ENCODE results near the gene ZNG1F.
"Not testable (repeated sequence)": the region's sequence is repeated elsewhere in the genome, so short reads cannot be mapped to it uniquely, and the experiment has no call there.

Gene ZNG1F

DNA sequence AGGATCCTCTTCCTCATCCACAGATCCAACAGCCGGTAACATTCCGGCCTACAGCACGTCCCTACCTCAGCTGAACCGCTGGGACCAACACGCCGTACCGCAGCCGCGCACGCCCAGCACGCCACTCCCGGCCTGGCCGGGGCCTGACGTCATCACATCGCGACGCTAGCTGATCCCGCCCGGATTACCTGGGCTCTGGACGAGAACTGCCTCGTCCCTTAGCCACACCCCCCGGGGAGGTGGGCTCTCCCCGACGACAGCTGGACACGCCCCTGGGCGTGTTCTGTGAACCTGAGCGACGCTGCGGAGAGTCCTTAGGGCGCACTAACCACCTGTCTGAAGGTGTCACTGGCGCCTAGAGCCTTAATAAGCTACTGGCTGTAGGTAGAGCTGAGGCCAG is at the start of gene ZNG1F:
Gene ZNG1F, minus strand, starts transcription at position 101 of the 400 bp plus-strand sequence. Its CDS starts 59 bp downstream, at position 42.
- DNase-seq: not testable (repeated sequence)

DNA sequence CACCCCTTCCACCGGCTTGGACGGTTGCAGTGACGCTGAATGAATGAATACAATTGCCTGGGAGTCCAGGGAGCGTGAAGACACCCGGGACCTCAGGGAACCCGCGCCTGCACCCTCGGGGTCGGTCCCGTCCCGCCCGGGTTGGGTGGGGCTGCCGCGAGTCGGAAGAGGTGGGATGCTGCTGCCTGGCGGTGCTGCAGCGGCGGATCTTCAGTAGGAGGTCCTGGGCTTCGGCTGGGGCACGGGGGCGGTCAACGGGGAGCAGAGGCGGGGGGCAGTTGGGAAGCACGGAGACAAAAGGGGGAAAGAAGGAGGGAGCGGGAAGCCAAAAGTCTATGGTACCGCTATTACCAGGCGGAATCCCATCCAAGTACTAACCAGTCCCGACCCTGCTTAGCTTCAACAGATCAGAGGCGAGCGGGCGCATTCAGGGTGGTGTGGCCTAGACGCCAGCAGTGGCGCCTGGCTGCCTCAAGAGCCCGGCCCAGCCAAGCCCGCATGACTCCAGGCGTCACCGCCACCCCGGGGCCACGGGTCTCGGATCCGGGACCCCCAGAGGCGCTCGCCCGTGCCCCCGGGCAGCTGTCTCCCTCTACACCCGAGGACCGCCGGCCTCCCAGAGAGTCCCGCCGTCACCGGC is 48.1 kb upstream of the ZNG1F start:
- DNase-seq: not testable (repeated sequence)

GRCh38 chr9:41236486-41237109 is 47.5 kb upstream of the ZNG1F start:
- not testable (repeated sequence) for DNase-seq

DNA sequence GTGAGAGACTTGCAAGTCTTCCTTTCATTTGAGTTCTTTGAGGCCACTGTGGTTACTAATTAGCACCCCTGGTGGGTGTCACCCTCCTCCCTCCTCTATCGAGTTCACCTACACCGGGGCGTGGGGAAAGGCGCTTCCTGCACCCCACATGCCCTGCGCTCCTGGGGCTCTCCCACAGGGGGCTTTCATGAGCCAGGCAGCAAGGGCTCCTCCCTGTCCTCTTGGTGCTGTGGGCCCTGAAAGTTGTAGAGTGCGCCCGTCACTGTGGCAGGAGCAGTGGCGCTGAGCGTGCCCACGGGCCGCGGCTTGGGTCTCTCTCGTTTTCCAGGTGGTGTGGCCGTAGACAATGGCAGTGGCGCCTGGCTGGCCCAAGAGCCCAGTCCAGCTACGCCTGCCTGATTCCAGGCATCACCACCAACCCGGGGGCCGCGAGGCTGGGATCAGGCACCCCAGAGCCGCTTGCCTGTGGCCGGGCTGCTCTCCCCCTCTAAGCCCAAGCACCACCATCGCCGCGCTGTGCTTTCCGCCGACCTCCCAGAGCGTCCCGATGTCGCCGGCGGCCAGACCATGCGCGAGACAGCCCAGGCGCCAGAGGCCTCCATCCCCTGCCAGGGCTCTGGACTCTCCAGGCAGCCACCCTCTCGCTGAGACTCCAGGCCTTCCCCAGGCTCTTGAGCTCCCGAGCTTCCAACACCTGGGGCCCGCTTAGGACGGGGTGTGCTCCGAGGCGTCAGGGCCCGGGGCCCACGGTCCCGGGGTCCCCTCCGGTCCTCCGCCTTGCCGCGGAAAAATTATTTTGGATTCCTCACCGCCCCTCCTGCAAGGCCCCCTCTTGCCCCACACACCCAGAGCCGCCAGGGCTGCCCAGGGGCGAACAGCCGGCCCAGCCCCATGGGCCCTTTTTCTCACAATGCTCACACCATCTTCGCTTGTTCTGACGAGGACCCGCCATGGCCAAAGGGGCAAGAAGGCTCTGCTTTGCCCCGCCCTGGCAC is 46.0 kb upstream of the ZNG1F start:
- not testable (repeated sequence) for DNase-seq

DNA sequence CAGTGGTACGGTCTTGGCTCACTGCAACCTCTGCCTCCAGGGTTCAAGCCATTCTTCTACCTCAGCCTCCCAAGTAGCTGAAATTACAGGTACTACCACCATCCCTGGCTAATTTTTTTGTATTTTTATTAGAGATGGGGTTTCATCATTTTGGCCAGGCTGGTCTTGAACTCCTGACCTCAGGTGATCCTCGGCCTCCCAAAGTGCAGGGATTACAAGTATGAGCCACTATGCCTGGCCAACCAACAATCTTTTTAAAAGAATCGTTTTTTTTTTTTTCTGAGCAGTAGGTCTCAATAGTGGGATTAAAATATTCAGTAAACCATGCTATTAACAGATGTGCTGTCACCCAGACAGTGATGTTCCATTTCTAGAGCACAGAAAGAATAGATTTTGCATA is 45.1 kb upstream of the ZNG1F start:
- not testable (repeated sequence) for DNase-seq

- DNase-seq: not testable (repeated sequence)
These were observed 43.2 kb upstream of the ZNG1F start for GRCh38 chr9:41232326-41232725.

DNA sequence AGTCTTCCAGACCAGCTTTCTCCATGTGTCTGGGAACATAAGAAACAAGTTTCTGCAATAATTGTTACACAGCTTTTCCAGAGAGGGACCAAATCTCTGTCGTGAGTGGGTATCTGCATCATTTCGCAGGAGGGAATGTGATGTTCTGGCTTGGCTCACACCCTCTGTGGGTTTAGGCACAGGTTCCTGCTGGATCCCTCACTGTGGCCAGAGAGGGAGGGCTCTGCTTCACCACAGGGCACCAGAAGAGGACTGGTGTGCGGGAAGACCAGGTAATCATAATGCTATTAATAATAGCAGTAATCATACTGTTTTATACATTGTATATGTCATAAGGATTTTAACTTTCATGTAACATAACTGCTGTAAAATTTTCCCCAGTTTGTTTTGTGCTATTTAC is 41.3 kb upstream of the ZNG1F start:
- not testable (repeated sequence) for DNase-seq

DNA sequence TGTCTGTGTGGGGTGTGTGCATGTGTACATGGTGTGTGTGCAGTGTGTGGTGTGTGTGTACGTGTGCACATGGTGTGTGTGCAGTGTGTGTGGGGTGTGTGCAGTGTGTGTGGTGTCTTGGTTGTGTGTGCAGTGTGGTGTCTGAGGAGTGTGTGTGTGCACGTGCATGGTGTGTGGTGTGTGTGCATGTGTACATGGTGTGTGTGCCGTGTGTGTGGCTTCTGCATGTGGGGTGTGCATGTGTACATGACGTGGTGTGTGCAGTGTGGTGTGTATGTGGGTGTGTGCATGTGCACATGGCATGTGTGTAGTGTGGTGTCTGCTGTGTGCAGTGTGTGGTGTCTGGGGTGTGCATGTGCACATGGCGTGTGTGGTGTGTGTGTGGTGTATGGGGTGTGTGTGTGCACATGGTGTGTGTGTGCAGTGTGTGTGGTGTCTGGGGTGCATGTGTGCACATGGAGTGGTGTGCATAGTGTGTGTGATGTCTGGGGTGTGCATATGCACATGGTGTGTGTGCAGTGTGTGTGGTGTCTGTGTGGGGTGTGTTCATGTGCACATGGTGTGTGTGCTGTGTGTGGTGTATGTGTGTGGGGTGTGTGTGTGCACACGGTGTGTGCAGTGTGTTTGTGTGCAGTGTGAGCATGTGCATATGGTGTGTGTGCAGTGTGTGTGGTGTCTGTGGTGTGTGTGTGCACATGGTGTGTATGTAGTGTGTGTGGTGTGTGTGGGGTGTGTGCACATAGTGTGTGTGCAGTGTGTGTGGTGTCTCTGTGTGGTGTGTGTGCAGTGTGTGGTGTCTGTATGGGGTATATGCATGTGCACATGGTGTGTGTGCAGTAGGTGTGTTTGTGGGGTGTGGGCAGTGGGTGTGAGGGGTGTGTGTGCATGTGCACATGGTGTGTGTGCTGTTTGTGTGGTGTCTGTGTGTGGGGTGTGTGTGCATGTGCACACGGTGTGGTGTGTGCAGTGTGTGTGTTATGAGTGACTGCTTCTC is 40.6 kb upstream of the ZNG1F start:
- no peak for DNase-seq

DNA sequence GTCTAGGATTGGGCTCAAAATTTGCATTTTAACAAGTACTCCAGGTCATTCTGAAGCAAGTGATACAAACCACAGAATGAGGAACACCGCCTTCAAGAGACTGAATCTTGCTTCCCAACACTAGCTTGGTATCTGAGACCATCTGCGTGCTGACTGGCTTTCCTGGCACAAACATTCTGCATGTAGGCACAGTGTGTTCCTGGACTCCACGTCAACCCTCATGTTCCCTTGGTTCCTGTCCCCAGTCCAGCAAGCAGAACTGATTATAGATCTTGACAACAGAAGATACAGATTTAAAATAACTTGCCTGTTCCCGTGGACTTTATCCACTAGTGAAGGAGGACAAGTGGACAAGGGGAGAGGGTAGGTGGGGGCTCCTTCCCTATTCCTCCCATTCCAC is 30.7 kb upstream of the ZNG1F start:
- DNase-seq: not testable (repeated sequence)

GRCh38 chr9:41188439-41188838 is 678 bp downstream of the ZNG1F start:
- DNase-seq: not testable (repeated sequence)

GRCh38 chr9:41174994-41175393 is 14.1 kb downstream of the ZNG1F start:
- not testable (repeated sequence) for DNase-seq

- DNase-seq: not testable (repeated sequence)
These were observed 39.0 kb downstream of the ZNG1F start for GRCh38 chr9:41150116-41150515.

- DNase-seq: not testable (repeated sequence)
These were observed 47.2 kb downstream of the ZNG1F start for GRCh38 chr9:41141878-41142277.

GRCh38 chr9:41128581-41128980 is 60.5 kb downstream of the ZNG1F start, which contains the start of gene FOXD4L6:
FOXD4L6 (minus strand) TSS chr9:41128681; CDS start chr9:41128383, 298 bp downstream.
- not testable (repeated sequence) for DNase-seq

- DNase-seq: not testable (repeated sequence)
These were observed 62.2 kb downstream of the ZNG1F start for GRCh38 chr9:41126746-41127446.

DNA sequence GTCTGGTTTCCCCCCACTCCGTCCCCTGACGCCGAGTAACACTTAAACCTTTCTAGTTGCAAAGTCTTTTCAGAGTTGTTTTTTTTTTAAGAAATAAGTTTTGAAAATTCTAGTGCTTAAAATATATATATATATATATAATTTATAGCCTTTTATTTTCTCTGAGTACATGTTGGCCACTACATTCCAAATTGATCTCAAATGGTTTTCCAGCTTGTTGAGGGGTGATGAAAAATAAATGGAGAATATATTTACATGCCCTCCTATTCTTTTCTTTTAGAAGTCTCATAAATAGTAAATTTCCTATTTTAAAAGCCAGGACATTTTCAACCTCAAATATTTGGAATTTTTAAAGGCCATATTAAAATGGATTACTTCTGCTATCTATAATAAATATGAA is 63.2 kb downstream of the ZNG1F start:
- not testable (repeated sequence) for DNase-seq

- DNase-seq: not testable (repeated sequence)
These were observed 63.9 kb downstream of the ZNG1F start for GRCh38 chr9:41125109-41125658.

DNA sequence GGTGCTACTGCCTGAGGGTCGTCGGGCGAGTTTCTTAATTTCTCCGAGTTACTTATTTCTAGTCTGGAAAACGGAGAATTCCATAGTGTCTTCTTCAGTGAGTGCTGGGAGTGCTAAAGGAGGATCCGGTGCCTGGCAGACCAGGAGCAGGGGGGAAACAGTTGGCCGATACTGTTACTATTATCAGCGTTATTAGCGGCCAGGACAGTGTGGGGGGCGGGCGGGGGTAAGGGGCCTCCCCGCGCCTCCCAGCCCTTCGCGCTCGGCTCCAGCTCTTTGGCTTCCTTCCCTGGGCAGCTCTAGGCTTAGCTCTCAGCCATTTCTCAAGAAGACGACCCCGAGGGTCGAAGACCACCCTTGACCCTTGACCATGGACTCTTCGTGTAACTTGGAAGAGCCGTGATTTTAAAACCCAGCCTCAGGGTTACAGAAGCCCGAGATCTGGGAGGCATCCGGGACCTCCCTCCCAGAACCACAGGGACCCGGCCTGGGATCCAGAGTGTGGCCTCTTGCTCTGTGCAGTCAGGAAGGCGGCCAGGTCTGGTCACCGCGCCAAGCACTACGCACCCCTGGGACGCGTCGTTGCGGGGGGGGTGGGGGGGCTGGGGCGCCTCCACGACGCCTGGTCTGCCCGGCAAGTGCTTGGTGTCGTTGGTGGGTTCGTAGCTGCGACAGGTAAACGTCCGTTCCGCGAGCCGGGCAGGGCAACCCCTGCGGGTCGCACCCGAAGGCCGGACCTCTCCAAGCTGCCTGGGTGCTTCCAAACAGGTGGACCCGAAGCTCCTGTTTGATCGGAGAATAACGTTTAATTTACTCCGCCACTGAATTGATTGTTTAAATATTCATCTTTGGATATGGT is 64.6 kb downstream of the ZNG1F start:
- not testable (repeated sequence) for DNase-seq

- not testable (repeated sequence) for DNase-seq
These were observed 65.3 kb downstream of the ZNG1F start for GRCh38 chr9:41123812-41124211.

DNA sequence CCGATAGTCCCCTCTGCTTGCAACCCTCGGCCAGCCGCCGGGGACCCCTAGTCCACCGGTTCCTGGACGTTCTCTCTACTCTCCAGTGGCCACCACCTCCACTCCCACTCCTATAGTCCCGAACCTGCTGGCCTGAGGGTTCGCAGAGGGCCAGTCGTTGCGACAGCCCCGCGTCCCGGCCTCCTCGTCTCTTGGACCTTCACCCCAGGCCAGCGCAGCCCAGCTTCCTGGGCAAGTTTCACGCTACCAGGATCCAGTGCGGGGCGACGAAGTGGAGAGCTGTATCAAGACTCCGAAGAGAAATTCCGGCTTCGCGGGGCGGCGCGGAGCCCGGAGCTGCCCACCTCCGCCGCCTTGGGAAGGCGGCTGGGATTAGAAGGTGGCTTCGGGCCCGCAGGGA is 65.7 kb downstream of the ZNG1F start:
- DNase-seq: not testable (repeated sequence)

All from DMS79 (cell line).